Trophoblast cell (in vitro differentiated cells and primary cell): ENCODE results near the gene GGN.

ENCODE experiments used
- DNase-seq, 2 donors: peaks; one replicate each; pipeline ENCODE4 v3.0.0-alpha.2; 2016
- H2AFZ ChIP-seq: 2 replicates; pipeline ENCODE4 v1.6.1; 2013; ENCODE audit warnings: low read length, moderate library complexity, mild to moderate bottlenecking; ENCODE audit not compliant: insufficient read depth, poor library complexity
- H2AK5ac ChIP-seq: 2 replicates; pipeline ENCODE4 v1.6.1; 2013; ENCODE audit warnings: mild to moderate bottlenecking, low read length
- H2BK120ac ChIP-seq: 2 replicates; pipeline ENCODE4 v1.6.1; 2013; ENCODE audit warnings: low read length, mild to moderate bottlenecking, moderate library complexity; ENCODE audit not compliant: insufficient read depth, poor library complexity
- H2BK12ac ChIP-seq: 2 replicates; pipeline ENCODE4 v1.6.1; 2013; ENCODE audit warnings: mild to moderate bottlenecking, low read length, moderate library complexity
- H2BK5ac ChIP-seq: 2 replicates; pipeline ENCODE4 v1.6.1; 2013; ENCODE audit warnings: low read length, low read depth, moderate library complexity, mild to moderate bottlenecking; ENCODE audit not compliant: poor library complexity
- H3K14ac ChIP-seq: 2 replicates; pipeline ENCODE4 v1.6.1; 2013; ENCODE audit warnings: mild to moderate bottlenecking, low read length
- H3K18ac ChIP-seq: 2 replicates; pipeline ENCODE4 v1.6.1; 2013; ENCODE audit warnings: mild to moderate bottlenecking, low read length
- H3K23ac ChIP-seq: 2 replicates; pipeline ENCODE4 v1.6.1; 2013; ENCODE audit warnings: low read length
- H3K27ac ChIP-seq: 2 replicates; pipeline ENCODE4 v1.5.1; 2013; ENCODE audit warnings: low read depth, mild to moderate bottlenecking, inconsistent platforms, low read length, moderate library complexity
- H3K27me3 ChIP-seq: 2 replicates; pipeline ENCODE4 v1.6.1; 2013; ENCODE audit warnings: inconsistent platforms, mild to moderate bottlenecking, low read length, moderate library complexity; ENCODE audit not compliant: insufficient read depth
- H3K36me3 ChIP-seq, 2 experiments: 1 replicate in 1 of 2; 2 replicates in 1 of 2; pipeline ENCODE4 v1.6.1; 2013; ENCODE audit warnings: low read length in 2 of 2, mild to moderate bottlenecking in 2 of 2, moderate library complexity in 1 of 2; ENCODE audit not compliant: insufficient read depth in 2 of 2, control insufficient read depth in 1 of 2
- H3K4ac ChIP-seq: 2 replicates; pipeline ENCODE4 v1.6.1; 2013; ENCODE audit warnings: low read depth, mild to moderate bottlenecking, low read length, moderate library complexity
- H3K4me1 ChIP-seq, 2 experiments: 1 replicate in 1 of 2; 2 replicates in 1 of 2; pipeline ENCODE4 v1.6.1; 2013; ENCODE audit warnings: low read length in 2 of 2, mild to moderate bottlenecking in 2 of 2, moderate library complexity in 1 of 2; ENCODE audit not compliant: insufficient read depth in 2 of 2, control insufficient read depth in 1 of 2
- H3K4me2 ChIP-seq: 2 replicates; pipeline ENCODE4 v1.6.1; 2013; ENCODE audit warnings: inconsistent platforms, mild to moderate bottlenecking, low read length, moderate library complexity
- H3K4me3 ChIP-seq: 2 replicates; pipeline ENCODE4 v1.5.1; 2013; ENCODE audit warnings: mild to moderate bottlenecking, low read depth, low read length, inconsistent platforms
- H3K79me1 ChIP-seq: one replicate; pipeline ENCODE4 v1.6.1; 2013; ENCODE audit warnings: low read length
- H3K79me2 ChIP-seq: 2 replicates; pipeline ENCODE4 v1.6.1; 2013; ENCODE audit warnings: low read length, mild to moderate bottlenecking; ENCODE audit not compliant: control insufficient read depth, insufficient read depth, poor library complexity
- H3K9ac ChIP-seq: 2 replicates; pipeline ENCODE4 v1.6.1; 2013; ENCODE audit warnings: mild to moderate bottlenecking, low read length
- H3K9me3 ChIP-seq: 2 replicates; pipeline ENCODE4 v1.6.1; 2013; ENCODE audit warnings: low read depth, mild to moderate bottlenecking, control low read depth, inconsistent platforms, low read length; ENCODE audit not compliant: insufficient read depth
- H4K12ac ChIP-seq: 2 replicates; pipeline ENCODE4 v1.6.1; 2013; ENCODE audit warnings: low read depth, mild to moderate bottlenecking, low read length, moderate library complexity
- H4K8ac ChIP-seq: 2 replicates; pipeline ENCODE4 v1.6.1; 2013; ENCODE audit warnings: low read depth, mild to moderate bottlenecking, low read length, moderate library complexity
- H4K91ac ChIP-seq: one replicate; pipeline ENCODE4 v1.6.1; 2013; ENCODE audit warnings: low read depth, mild to moderate bottlenecking, low read length, moderate library complexity
- WGBS: extraction: QIAGEN DNeasy Blood & Tissue Kit; methylation state at CpG from one replicate; pipeline ENCODE4 v1.1.7; 2013; ENCODE audit warnings: missing lambda C conversion rate; ENCODE audit not compliant: insufficient read length, insufficient coverage; ENCODE audit errors: extremely low coverage; 5-methylcytosine and 5-hydroxymethylcytosine counted together

The GGN gene

GRCh38 chr19:38425810-38426466, 38.1 kb upstream of the GGN start, which contains the start of gene RASGRP4:
Gene RASGRP4, minus strand, starts transcription at chr19:38426219. Its CDS starts 128 bp downstream, at chr19:38426091.
- peak within 1 kb of the TSS; percentile 55 for H4K12ac ChIP-seq

GRCh38 chr19:38425222-38425809, 37.5 kb upstream of the GGN start:
- Histone ChIP-seq H2BK5ac (no peak overlapping the region), H3K79me2 (no peaks in the 10 kb centered on the region), H3K36me3 (no peaks in the 10 kb centered on the region), H2BK120ac (no peak overlapping the region), H4K12ac (no peak overlapping the region), H3K27ac (no peak overlapping the region), H3K4me1 (peaks cover 2 to 5% of the 10 kb centered on the region in 2 experiments), H3K23ac (no peak overlapping the region), H4K91ac (no peak overlapping the region), H2AFZ (no peak overlapping the region), H3K4me2 (no peak overlapping the region), H3K4me3 (no peak overlapping the region), H2AK5ac (no peak overlapping the region), H3K18ac (no peak overlapping the region), H2BK12ac (no peak overlapping the region), H4K8ac (no peak overlapping the region), H3K14ac (no peak overlapping the region), H3K4ac (no peak overlapping the region), H3K9ac (no peak overlapping the region), H3K79me1 (no peaks in the 10 kb centered on the region), H3K27me3 (no peaks in the 10 kb centered on the region), H3K9me3 (peaks cover 2% of the 10 kb centered on the region)
- DNase-seq: no peak
- WGBS: no CpG with 5 or more reads among the region's 7 CpGs

More at GRCh38 chr19:38425810-38426466, 38.1 kb upstream of the GGN start, which contains the start of gene RASGRP4:
- Histone ChIP-seq H4K8ac (peak within 1 kb of the TSS; percentile 7), H2BK12ac (no peak within 1 kb of the TSS), H2BK120ac (no peak within 1 kb of the TSS), H3K18ac (no peak within 1 kb of the TSS), H3K4ac (no peak within 1 kb of the TSS), H3K4me2 (no peak within 1 kb of the TSS), H3K23ac (no peak within 1 kb of the TSS), H3K27me3 (no peaks in the 10 kb centered on the region), H2AFZ (no peak within 1 kb of the TSS), H3K27ac (no peak within 1 kb of the TSS), H3K79me2 (no peaks in the 10 kb centered on the region), H3K4me3 (no peak within 1 kb of the TSS), H3K9ac (no peak within 1 kb of the TSS), H4K91ac (no peak within 1 kb of the TSS), H2AK5ac (no peak within 1 kb of the TSS), H3K79me1 (no peaks in the 10 kb centered on the region), H3K36me3 (no peaks in the 10 kb centered on the region), H2BK5ac (no peak within 1 kb of the TSS), H3K4me1 (peaks cover 2 to 5% of the 10 kb centered on the region in 2 experiments), H3K9me3 (peaks cover under 1% of the 10 kb centered on the region), H3K14ac (no peak within 1 kb of the TSS)
- WGBS: no CpG with 5 or more reads among the region's 20 CpGs
- DNase-seq: no peak

GRCh38 chr19:38424272-38424671, 36.4 kb upstream of the GGN start:
- H3K4me1 ChIP-seq: peaks cover 2 to 5% of the 10 kb centered on the region in 2 experiments
- no peak overlapping the region for H4K12ac ChIP-seq
- no peak overlapping the region for H3K4ac ChIP-seq
- no peaks in the 10 kb centered on the region for H3K79me1 ChIP-seq
- H4K91ac ChIP-seq: no peak overlapping the region
- no peak overlapping the region for H3K23ac ChIP-seq
- WGBS: no CpG with 5 or more reads among the region's 5 CpGs
- H2AK5ac ChIP-seq: no peak overlapping the region
- peaks cover 2% of the 10 kb centered on the region for H3K9me3 ChIP-seq
- no peak overlapping the region for H3K14ac ChIP-seq
- no peak overlapping the region for H3K27ac ChIP-seq
- H3K4me2 ChIP-seq: no peak overlapping the region
- H2BK120ac ChIP-seq: no peak overlapping the region
- H3K9ac ChIP-seq: no peak overlapping the region
- H3K4me3 ChIP-seq: no peak overlapping the region
- no peaks in the 10 kb centered on the region for H3K79me2 ChIP-seq
- H2AFZ ChIP-seq: no peak overlapping the region
- H2BK5ac ChIP-seq: no peak overlapping the region
- no peak overlapping the region for H4K8ac ChIP-seq
- no peaks in the 10 kb centered on the region for H3K36me3 ChIP-seq
- no peaks in the 10 kb centered on the region for H3K27me3 ChIP-seq
- no peak overlapping the region for H3K18ac ChIP-seq
- no peak overlapping the region for H2BK12ac ChIP-seq
- DNase-seq: no peak

DNA sequence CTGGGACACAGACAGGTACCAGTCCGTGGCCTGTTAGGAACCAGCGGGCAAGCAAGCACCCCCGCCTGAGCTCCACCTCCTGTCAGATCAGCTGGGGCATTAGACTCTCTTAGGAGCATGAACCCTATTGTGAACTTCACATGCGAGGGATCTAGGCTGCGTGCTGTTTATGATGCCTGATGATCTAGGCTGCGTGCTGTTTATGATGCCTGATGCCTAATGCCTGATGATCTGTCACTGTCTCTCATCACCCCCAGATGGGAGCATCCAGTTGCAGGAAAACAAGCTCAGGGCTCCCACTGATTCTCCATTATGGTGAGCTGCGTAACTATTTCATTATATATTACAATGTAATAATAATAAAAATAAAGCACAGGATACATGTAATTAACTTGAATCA, 34.6 kb upstream of the GGN start:
- H4K8ac ChIP-seq: no peak overlapping the region
- no peak for DNase-seq

More for the DNA sequence above, 34.6 kb upstream of the GGN start:
- Histone ChIP-seq H3K79me1 (no peaks in the 10 kb centered on the region), H3K4ac (no peak overlapping the region), H2AFZ (no peak overlapping the region), H3K9ac (no peak overlapping the region), H2AK5ac (no peak overlapping the region), H2BK12ac (no peak overlapping the region), H3K4me1 (peaks cover 5 to 12% of the 10 kb centered on the region in 2 experiments), H3K4me2 (no peak overlapping the region), H3K14ac (no peak overlapping the region), H3K4me3 (no peak overlapping the region), H2BK5ac (no peak overlapping the region), H3K27ac (no peak overlapping the region), H3K23ac (no peak overlapping the region), H4K91ac (no peak overlapping the region), H3K9me3 (peaks cover 6% of the 10 kb centered on the region), H2BK120ac (no peak overlapping the region), H3K27me3 (no peaks in the 10 kb centered on the region), H3K18ac (no peak overlapping the region), H3K79me2 (no peaks in the 10 kb centered on the region), H4K12ac (no peak overlapping the region), H3K36me3 (no peaks in the 10 kb centered on the region)
- no CpG with 5 or more reads among the region's 7 CpGs for WGBS
